A673 (cell line): Measurements from ENCODE around the gene JMJD7. TPM values are rescaled to one million over a fixed set of nuclear protein-coding genes. Genes with fewer than 3 reads are reported as not detected.

Experiments used
- BruUV-seq: library from RNA; stranded (reverse); fragments of 400-500 nt; replicated peaks from 2 replicates; lab custom pipeline; 2021; lab: Mats Ljungman, UMichigan
- CTCF ChIA-PET: fragments of 300-600 bp; sonication (Branson Sonifier 250); formaldehyde crosslinking; loops from one replicate; lab custom pipeline; 2022; ENCODE audit warnings: antibody characterized with exemption; lab: Charles Lee
- POLR2A ChIA-PET: fragments of 300-600 bp; sonication (Branson Sonifier 250); formaldehyde crosslinking; loops from one replicate; lab custom pipeline; 2022; ENCODE audit warnings: antibody characterized with exemption; ENCODE audit not compliant: low non-redundant PET; lab: Charles Lee
- DNase-seq: peaks from one replicate; pipeline ENCODE4 v3.0.0-alpha.2; 2015; ENCODE audit warnings: low spot score
- H3K27ac ChIP-seq: fragments of 200-600 bp; sonication (generic); 2 replicates; pipeline ENCODE4 v1.5.1; 2016; ENCODE audit warnings: mixed run types, low read depth, mild to moderate bottlenecking, mixed read lengths, antibody characterized with exemption, low read length; ENCODE audit not compliant: poor library complexity, severe bottlenecking
- H3K27me3 ChIP-seq: fragments of 200-600 bp; sonication (generic); replicated peaks from 2 replicates; pipeline ENCODE4 v1.6.1; 2017; ENCODE audit warnings: mixed run types, low read depth, mild to moderate bottlenecking, mixed read lengths, antibody characterized with exemption, low read length; ENCODE audit not compliant: insufficient read depth, poor library complexity
- H3K36me3 ChIP-seq: fragments of 200-600 bp; sonication (generic); 2 replicates; pipeline ENCODE4 v1.6.1; 2016; ENCODE audit warnings: mixed run types, mild to moderate bottlenecking, mixed read lengths, antibody characterized with exemption, low read length; ENCODE audit not compliant: insufficient read depth, poor library complexity, severe bottlenecking
- H3K4me1 ChIP-seq: fragments of 200-600 bp; sonication (generic); 2 replicates; pipeline ENCODE4 v1.6.1; 2017; ENCODE audit warnings: mixed run types, mild to moderate bottlenecking, mixed read lengths, antibody characterized with exemption, low read length; ENCODE audit not compliant: insufficient read depth, poor library complexity, severe bottlenecking
- H3K4me3 ChIP-seq: fragments of 200-600 bp; sonication (generic); 2 replicates; pipeline ENCODE4 v1.5.1; 2016; ENCODE audit warnings: low read depth, mixed run types, mild to moderate bottlenecking, mixed read lengths, low read length; ENCODE audit not compliant: poor library complexity, severe bottlenecking
- H3K9me3 ChIP-seq: fragments of 200-600 bp; sonication (generic); 2 replicates; pipeline ENCODE4 v1.6.1; 2016; ENCODE audit warnings: mixed run types, low read depth, mild to moderate bottlenecking, mixed read lengths, antibody characterized with exemption, low read length; ENCODE audit not compliant: poor library complexity, severe bottlenecking
- CTCF ChIP-seq: fragments of 300-800, 200-600 bp; sonication (generic); conservative IDR thresholded peaks from 2 replicates; pipeline ENCODE4 v1.5.1; 2017; ENCODE audit warnings: low read depth, mild to moderate bottlenecking, antibody characterized with exemption, low read length, moderate library complexity, mixed read lengths
- EZH2 ChIP-seq: fragments of 200-600 bp; sonication (generic); IDR thresholded peaks from 2 replicates; pipeline ENCODE4 v1.6.1; 2017; ENCODE audit warnings: borderline replicate concordance, low read depth, mild to moderate bottlenecking, mixed read lengths, antibody characterized with exemption, low read length; ENCODE audit not compliant: poor library complexity, severe bottlenecking
- intact Hi-C: fragments of 100-400 bp; cut with micrococcal nuclease; formaldehyde crosslinking; loops from one replicate; pipeline ENCODE4 v1.10.0; 2022; ENCODE audit not compliant: unreplicated experiment
- total RNA-seq: library from RNA; stranded (reverse); gene quantifications from 2 replicates; pipeline ENCODE4 v1.2.3, GENCODE V29; 2021

JMJD7 gene
- total RNA-seq, 1 experiment from 2014 or later, result 18.8 TPM

GRCh38 chr15:41868321-41868720 lies 40.4 kb downstream of the JMJD7 start:
- Histone ChIP-seq H3K4me3 (no peak overlapping the region), H3K36me3 (no peaks in the 10 kb centered on the region), H3K4me1 (no peaks in the 10 kb centered on the region), H3K27ac (no peak overlapping the region), H3K27me3 (no peaks in the 10 kb centered on the region), H3K9me3 (no peaks in the 10 kb centered on the region)
- DNase-seq, result no peak
- no TSS peak for BruUV-seq
- ChIA-PET POLR2A (no interaction called here), CTCF (no interaction called here)
- no peak for TF ChIP-seq EZH2
- no peak for TF ChIP-seq CTCF
- intact Hi-C loops, result no loop called here

- POLR2A ChIA-PET, result no interaction called here
- Histone ChIP-seq H3K36me3 (no peaks in the 10 kb centered on the region), H3K9me3 (no peaks in the 10 kb centered on the region), H3K27me3 (no peaks in the 10 kb centered on the region), H3K4me1 (no peaks in the 10 kb centered on the region), H3K4me3 (no peak overlapping the region), H3K27ac (no peak overlapping the region)
- CTCF ChIA-PET, result no interaction called here
- no TSS peak for BruUV-seq
- TF ChIP-seq CTCF (no peak), EZH2 (no peak)
- intact Hi-C loops, result no loop called here
- no peak for DNase-seq
Measured at GRCh38 chr15:41869770-41870688, 42.1 kb downstream of the JMJD7 start.

- ChIA-PET POLR2A (interaction anchor here (0.6 kb wide), 1 partner anchor 405 kb away, joined by 5 read pairs; no protein-coding TSS in a partner anchor), CTCF (no interaction called here)
- Histone ChIP-seq H3K4me1 (no peaks in the 10 kb centered on the region), H3K9me3 (no peaks in the 10 kb centered on the region), H3K27ac (no peak overlapping the region), H3K27me3 (no peaks in the 10 kb centered on the region), H3K4me3 (no peak overlapping the region), H3K36me3 (no peaks in the 10 kb centered on the region)
- intact Hi-C loops, result no loop called here
- no peak for DNase-seq
- TF ChIP-seq EZH2, result no peak
- no peak for TF ChIP-seq CTCF
- BruUV-seq, result no TSS peak
Measured at GRCh38 chr15:41870689-41871081, 42.8 kb downstream of the JMJD7 start.
